GM18951 (cell line): ENCODE measurements around the gene LRIT1.
"Not testable (repeated sequence)": the region's sequence is repeated elsewhere in the genome, so short reads cannot be mapped to it uniquely, and the experiment has no call there.

Source experiments
- POLR2A ChIP-seq: IDR thresholded peaks from 4 replicates; pipeline ENCODE4 v1.6.1; 2011; ENCODE audit warnings: mild to moderate bottlenecking; ENCODE audit not compliant: insufficient read length, insufficient read depth; ENCODE audit errors: extremely low read depth
- in situ Hi-C: fragments of 300-500 bp; cut with MboI; formaldehyde crosslinking; loops from one replicate; pipeline ENCODE4 v1.12.0; 2022; ENCODE audit warnings: low sequenced_read_pairs, mixed read lengths, inconsistent platforms; ENCODE audit not compliant: unreplicated experiment

LRIT1 gene

GRCh38 chr10:84241185-84241790 is at the start of gene LRIT1:
TSS of gene LRIT1 (minus strand) at chr10:84241546. CDS start at chr10:84241439, 107 bp downstream.
- in situ Hi-C loops = no loop called here
- no peak for TF ChIP-seq POLR2A

GRCh38 chr10:84290235-84290634 is 48.9 kb upstream of the LRIT1 start:
- in situ Hi-C loops = no loop called here
- no peak for TF ChIP-seq POLR2A

- no peak for TF ChIP-seq POLR2A
- in situ Hi-C loops = no loop called here
These were observed 48.3 kb upstream of the LRIT1 start for GRCh38 chr10:84289521-84290200.

- in situ Hi-C loops = no loop called here
- no peak for TF ChIP-seq POLR2A
These were observed 46.8 kb upstream of the LRIT1 start for GRCh38 chr10:84288151-84288550.

DNA sequence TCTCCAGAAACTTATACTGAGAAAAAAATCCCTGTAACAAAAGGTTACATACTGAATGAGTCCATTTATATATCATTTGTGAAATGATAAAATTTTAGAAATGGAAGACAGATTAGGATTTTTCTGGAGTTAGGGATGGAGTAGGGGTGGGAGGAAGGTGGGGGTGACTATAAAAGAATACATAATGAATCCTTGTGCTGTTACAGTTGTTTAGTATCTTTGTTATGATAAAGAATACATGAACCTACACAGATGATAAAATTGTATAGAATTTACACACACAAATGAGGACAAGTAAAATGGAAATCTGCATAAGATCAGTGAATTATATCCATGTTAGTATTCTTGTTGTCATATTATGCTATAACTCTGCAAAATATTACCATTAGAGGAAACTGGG is 45.3 kb upstream of the LRIT1 start:
- no peak for TF ChIP-seq POLR2A
- in situ Hi-C loops = no loop called here

DNA sequence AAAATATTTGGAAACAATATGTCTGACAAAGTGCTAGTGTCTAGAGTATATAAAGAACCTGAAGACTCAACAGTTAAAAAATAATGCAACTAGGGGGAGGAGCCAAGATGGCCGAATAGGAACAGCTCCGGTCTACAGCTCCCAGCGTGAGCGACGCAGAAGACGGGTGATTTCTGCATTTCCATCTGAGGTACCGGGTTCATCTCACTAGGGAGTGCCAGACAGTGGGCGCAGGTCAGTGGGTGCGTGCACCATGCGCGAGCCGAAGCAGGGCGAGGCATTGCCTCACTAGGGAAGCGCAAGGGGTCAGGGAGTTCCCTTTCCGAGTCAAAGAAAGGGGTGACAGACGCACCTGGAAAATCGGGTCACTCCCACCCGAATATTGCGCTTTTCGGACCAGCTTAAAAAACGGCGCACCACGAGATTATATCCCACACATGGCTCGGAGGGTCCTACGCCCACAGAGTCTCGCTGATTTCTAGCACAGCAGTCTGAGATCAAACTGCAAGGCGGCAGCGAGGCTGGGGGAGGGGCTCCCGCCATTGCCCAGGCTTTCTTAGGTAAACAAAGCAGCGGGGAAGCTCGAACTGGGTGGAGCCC is 38.6 kb upstream of the LRIT1 start:
- in situ Hi-C loops = not testable (repeated sequence)

- in situ Hi-C loops = no loop called here
- no peak for TF ChIP-seq POLR2A
These were observed 29.4 kb upstream of the LRIT1 start for GRCh38 chr10:84270708-84271107.

GRCh38 chr10:84269773-84270172 is 28.4 kb upstream of the LRIT1 start:
- TF ChIP-seq POLR2A = no peak
- in situ Hi-C loops = loop anchor here (10.0 kb wide), 2 partner anchors 95 to 265 kb away; no protein-coding TSS in a partner anchor

GRCh38 chr10:84269162-84269561 is 27.8 kb upstream of the LRIT1 start:
- TF ChIP-seq POLR2A = no peak
- in situ Hi-C loops = loop anchor here (10.0 kb wide), 2 partner anchors 96 to 266 kb away; no protein-coding TSS in a partner anchor

DNA sequence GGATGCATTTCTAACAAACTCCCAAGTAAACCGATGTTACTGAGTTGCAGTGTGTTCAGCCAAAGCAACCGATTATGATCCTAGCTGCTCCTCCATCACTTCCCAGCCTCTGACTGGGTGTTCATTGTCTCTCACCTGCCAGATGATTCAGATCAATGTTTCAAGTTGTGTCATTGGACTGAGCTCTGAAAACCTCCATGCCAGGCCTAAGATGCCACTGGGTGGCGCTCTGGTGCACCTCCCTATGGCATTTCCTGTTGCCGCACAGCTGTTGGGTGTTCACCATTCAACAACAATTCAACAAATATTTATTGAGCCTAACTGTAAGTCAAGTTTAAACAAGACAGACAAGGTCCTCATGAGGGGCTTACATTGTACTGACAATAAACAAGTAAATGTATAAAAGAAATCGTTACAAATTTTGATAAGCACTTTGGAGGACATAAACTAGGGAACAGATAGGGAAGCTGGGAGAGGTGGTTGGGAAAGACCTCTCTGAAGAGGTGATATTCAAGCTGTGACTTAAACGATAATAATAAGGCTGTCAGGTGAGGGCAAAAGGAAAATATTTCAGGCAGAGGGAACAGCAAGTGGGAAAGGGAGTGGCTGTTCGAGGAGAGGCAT is 26.3 kb upstream of the LRIT1 start:
- no peak for TF ChIP-seq POLR2A
- in situ Hi-C loops = loop anchor here (10.0 kb wide), 2 partner anchors 97 to 267 kb away; no protein-coding TSS in a partner anchor

DNA sequence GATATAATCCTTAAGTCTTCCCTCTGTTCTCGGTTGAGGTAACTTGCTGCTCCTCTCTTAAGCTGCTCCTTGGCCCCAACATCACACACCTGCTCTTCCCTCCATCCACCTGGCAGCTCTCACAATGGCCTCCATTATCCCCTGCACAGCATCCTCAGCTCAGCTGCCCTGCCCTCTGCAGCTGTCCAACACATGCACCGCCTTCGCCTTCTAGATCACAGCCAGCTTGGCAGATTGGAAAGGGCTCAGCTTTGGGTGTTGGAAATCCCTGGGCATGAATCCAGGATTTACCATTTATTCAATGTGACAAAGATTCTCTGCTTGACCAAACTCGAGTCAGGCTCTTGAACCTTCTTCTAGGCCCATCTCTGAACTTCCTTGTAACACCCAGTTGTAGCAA is 24.1 kb upstream of the LRIT1 start:
- in situ Hi-C loops = loop anchor here (10.0 kb wide), 2 partner anchors 99 to 269 kb away; no protein-coding TSS in a partner anchor
- no peak for TF ChIP-seq POLR2A

DNA sequence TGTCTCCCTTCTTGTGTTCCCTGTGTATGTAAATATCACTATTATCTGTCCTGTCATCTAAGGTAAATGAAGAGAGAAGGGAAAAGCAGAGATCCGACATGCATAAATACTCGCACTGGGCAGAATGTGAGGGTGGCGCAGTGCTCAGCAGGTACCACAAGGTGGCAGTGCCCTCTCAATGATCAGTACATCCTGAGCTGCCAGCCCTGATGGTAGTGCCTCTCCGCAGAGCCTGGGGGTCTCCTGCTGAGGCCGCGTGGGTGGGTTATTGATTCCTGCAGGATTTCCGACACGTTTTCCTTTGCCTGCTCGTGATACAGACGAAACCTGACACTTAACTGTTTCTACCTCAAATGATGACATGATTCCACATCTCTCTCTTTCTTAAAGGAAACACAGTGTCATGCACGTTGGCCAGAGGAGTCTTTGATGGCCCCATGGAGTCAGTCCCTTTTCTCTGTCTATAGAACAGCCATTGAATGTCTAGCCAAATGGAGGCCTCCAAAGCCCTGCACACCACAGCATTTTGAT is 23.3 kb upstream of the LRIT1 start:
- no peak for TF ChIP-seq POLR2A
- in situ Hi-C loops = loop anchor here (10.0 kb wide), 2 partner anchors 100 to 270 kb away; no protein-coding TSS in a partner anchor

DNA sequence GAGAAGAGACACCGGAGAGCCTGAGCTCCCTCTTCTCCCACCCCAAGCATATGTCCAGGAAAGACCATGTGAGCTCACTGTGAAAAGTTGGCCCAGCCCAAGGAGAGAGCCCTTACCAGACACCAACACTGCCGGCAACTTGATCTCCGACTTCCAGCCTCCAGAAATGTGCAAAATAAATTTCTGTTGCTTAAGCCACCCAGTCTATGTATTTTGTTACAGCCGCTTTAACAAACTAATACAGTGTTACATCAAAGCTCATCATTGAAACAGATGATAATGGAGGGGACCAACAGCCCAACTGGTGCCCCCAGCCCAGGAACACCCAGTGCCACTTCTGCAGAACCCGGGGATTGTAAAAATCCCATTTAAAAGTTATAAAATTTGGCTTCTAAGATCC is 22.4 kb upstream of the LRIT1 start:
- in situ Hi-C loops = loop anchor here (10.0 kb wide), 2 partner anchors 101 to 271 kb away; no protein-coding TSS in a partner anchor
- no peak for TF ChIP-seq POLR2A
